CD8-positive, alpha-beta memory T cell (primary cell): ENCODE results near the gene TMTC1. TPM values are rescaled to one million over a fixed set of nuclear protein-coding genes. Genes with fewer than 3 reads are reported as not detected.

Experiments
- CTCF ChIA-PET: fragments of 350-600 bp; sonication (Branson Sonifier 250); formaldehyde crosslinking; loops from one replicate; lab custom pipeline; 2021; ENCODE audit warnings: antibody characterized with exemption; lab: Charles Lee
- POLR2A ChIA-PET: fragments of 350-600 bp; sonication (Branson Sonifier 250); formaldehyde crosslinking; loops from one replicate; lab custom pipeline; 2021; ENCODE audit warnings: antibody characterized with exemption; lab: Charles Lee
- DNase-seq, 5 donors: peaks; one replicate each; pipeline versions ENCODE4 v3.0.0 to v3.0.0-alpha.2; 2020 to 2022; ENCODE audit warnings: mixed read lengths in 1 of 5
- H3K27ac ChIP-seq: one replicate; pipeline ENCODE4 v1.7.0; 2013; ENCODE audit warnings: low read depth, mild to moderate bottlenecking, low read length, moderate library complexity
- H3K27me3 ChIP-seq: 2 replicates; pipeline ENCODE4 v1.7.0; 2013; ENCODE audit warnings: low read length, mild to moderate bottlenecking; ENCODE audit not compliant: insufficient read depth, poor library complexity, severe bottlenecking
- H3K36me3 ChIP-seq: 2 replicates; pipeline ENCODE4 v1.7.0; 2013; ENCODE audit warnings: mild to moderate bottlenecking, low read length, moderate library complexity; ENCODE audit not compliant: insufficient read depth
- H3K4me1 ChIP-seq: 2 replicates; pipeline ENCODE4 v1.7.0; 2013; ENCODE audit warnings: mild to moderate bottlenecking, low read length, moderate library complexity; ENCODE audit not compliant: insufficient read depth
- H3K4me3 ChIP-seq: 2 replicates; pipeline ENCODE4 v1.7.0; 2013; ENCODE audit warnings: mild to moderate bottlenecking, low read length
- H3K9me3 ChIP-seq: 2 replicates; pipeline ENCODE4 v1.7.0; 2013; ENCODE audit warnings: mild to moderate bottlenecking, low read length
- H3K27ac Mint-ChIP-seq, 8 donors: one replicate each; pipeline ENCODE4 v1.8.0; 2020 to 2021; ENCODE audit warnings: mixed read lengths in 8 of 8, mild to moderate bottlenecking in 6 of 8, inconsistent platforms in 3 of 8, moderate library complexity in 3 of 8
- H3K27me3 Mint-ChIP-seq, 2 donors: one replicate each; pipeline ENCODE4 v1.8.0; 2020 to 2021; ENCODE audit warnings: mixed read lengths in 2 of 2, mild to moderate bottlenecking in 1 of 2, moderate library complexity in 1 of 2
- H3K36me3 Mint-ChIP-seq, 3 donors: one replicate each; pipeline ENCODE4 v1.8.0; 2020 to 2021; ENCODE audit warnings: mixed read lengths in 3 of 3, inconsistent platforms in 1 of 3, mild to moderate bottlenecking in 1 of 3
- H3K4me1 Mint-ChIP-seq, 3 donors: one replicate each; pipeline ENCODE4 v1.8.0; 2020 to 2021; ENCODE audit warnings: mixed read lengths in 3 of 3, inconsistent platforms in 1 of 3, mild to moderate bottlenecking in 1 of 3
- H3K4me3 Mint-ChIP-seq, 7 donors: one replicate each; pipeline ENCODE4 v1.8.0; 2020 to 2021; ENCODE audit warnings: mixed read lengths in 7 of 7, mild to moderate bottlenecking in 6 of 7, moderate library complexity in 4 of 7, inconsistent platforms in 2 of 7
- H3K9me3 Mint-ChIP-seq, 5 donors: one replicate each; pipeline ENCODE4 v1.8.0; 2020 to 2022; ENCODE audit warnings: mixed read lengths in 5 of 5, mild to moderate bottlenecking in 3 of 5, moderate library complexity in 2 of 5, inconsistent platforms in 1 of 5
- polyA plus RNA-seq: library from polyadenylated mRNA; unstranded; fragments of 300-500 nt; fragmentation: Illumina TruSeq; gene quantifications from one replicate; pipeline ENCODE4 v1.2.3, GENCODE V29; 2021
- total RNA-seq, 2 experiments: library from RNA; stranded (reverse); gene quantifications; one replicate each; pipeline ENCODE4 v1.2.3, GENCODE V29; 2021

TMTC1 gene
- total and polyA plus RNA-seq, 3 experiments from 2014 or later, result not detected

DNA sequence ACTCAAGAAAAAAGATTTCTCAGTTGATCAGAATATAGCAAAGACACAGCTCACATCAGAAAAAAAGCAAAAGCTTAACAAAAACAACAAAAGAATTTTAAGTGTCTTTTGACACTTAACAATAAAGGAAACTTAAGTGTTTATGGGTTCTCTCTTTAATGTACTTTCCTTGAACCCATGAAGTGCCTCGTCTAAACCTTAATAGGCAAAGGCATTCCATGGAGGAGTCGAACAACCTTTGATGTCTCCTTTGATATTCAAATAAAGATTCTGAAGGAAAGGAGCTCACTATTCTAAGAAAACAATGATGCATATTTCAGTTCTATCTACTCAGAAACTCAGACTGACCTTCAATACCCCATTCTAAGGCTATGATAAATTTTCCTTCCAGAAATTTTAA lies 116.7 kb downstream of the TMTC1 start:
- no peak for DNase-seq
- CTCF ChIA-PET, result no interaction called here
- Mint-ChIP-seq H3K9me3 (peaks cover 0 to 2% (median 1%) of the 10 kb centered on the region in 5 donors), H3K27me3 (peaks cover 3% of the 10 kb centered on the region in 2 donors), H3K36me3 (no peaks in the 10 kb centered on the region), H3K4me1 (no peaks in the 10 kb centered on the region), H3K4me3 (no peak overlapping the region), H3K27ac (no peak overlapping the region)
- Histone ChIP-seq H3K9me3 (no peaks in the 10 kb centered on the region), H3K27me3 (no peaks in the 10 kb centered on the region), H3K36me3 (no peaks in the 10 kb centered on the region), H3K4me1 (no peaks in the 10 kb centered on the region), H3K4me3 (no peak overlapping the region), H3K27ac (no peak overlapping the region)
- POLR2A ChIA-PET, result no interaction called here

DNA sequence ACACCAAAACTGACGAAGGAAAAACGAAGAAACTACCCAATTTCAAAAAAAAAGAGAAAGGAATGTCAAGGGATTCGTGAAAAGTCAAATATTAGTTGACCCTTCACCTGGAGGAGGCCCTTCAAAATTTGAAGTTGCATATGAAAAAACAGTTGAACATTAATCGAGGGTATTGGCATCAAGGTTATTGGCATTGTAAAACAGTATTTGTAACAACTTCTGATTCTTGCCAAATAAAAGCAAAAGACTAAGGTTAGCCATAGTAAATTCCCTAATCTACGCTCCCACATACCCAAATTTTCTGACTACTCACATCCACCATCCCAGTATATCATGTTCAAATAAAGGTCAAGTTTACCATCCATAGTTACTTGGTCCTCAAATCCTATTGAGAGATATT lies 118.6 kb downstream of the TMTC1 start:
- H3K36me3 ChIP-seq, result no peaks in the 10 kb centered on the region
- ChIA-PET POLR2A (no interaction called here), CTCF (no interaction called here)
- Mint-ChIP-seq H3K4me3 (no peak overlapping the region), H3K36me3 (no peaks in the 10 kb centered on the region), H3K27ac (peak overlapping the region in 1 of 8 donors; percentile 21), H3K27me3 (peaks cover 0 to 3% of the 10 kb centered on the region in 2 donors), H3K9me3 (peaks cover 0 to 2% (median 1%) of the 10 kb centered on the region in 5 donors), H3K4me1 (no peaks in the 10 kb centered on the region)
- H3K27me3 ChIP-seq, result no peaks in the 10 kb centered on the region
- no peak overlapping the region for H3K4me3 ChIP-seq
- no peaks in the 10 kb centered on the region for H3K9me3 ChIP-seq
- no peak for DNase-seq
- H3K27ac ChIP-seq, result no peak overlapping the region
- H3K4me1 ChIP-seq, result no peaks in the 10 kb centered on the region

DNA sequence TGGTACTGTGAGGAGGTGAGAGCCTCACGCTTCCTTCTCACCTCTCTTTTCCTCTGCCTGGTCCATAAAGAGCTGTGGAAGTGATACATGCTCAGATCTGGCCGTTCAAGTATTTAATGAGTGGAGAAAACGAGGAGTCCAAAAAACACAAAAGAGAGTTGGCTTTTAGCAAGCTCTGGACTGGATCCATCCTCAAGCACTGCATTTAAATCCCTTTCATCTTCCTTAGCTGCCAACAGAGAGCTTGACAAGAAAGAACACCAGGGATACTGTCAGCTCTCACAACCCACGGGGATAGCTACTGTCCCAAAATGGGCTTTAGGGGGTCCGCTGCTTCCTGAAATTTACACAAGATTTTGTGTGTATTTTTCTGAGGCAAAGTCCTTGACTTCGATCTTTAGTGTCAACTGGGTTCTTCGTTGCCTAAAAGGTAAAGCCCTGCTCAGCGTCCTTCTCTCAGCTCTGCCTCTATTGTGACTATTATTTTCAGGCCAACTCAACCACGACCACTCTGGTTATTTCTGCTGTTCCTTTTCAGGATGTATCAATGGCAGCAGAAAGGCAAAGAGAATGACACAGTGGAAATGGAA lies 120.9 kb downstream of the TMTC1 start:
- CTCF ChIA-PET, result no interaction called here
- H3K27ac ChIP-seq, result no peak overlapping the region

DNA sequence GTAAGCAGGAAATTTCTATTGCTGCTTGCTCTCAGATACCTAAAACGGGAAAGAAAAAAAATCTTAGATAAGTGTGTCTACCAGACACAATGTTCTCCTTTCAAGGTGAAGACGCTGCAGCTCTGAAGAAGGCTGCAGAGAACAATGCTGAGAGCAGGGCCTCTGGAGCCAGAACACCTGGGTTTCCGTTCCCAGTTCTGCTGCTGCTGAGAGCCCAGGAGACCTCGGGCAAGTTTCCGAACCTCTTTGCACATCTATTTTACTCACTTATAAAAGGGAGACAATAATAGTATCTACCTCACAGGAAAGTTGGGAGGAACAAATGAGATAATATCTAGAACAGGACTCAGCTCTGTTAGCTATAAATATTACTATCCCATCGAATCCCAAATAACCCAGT lies 122.9 kb downstream of the TMTC1 start:
- POLR2A ChIA-PET, result no interaction called here
- no peak overlapping the region for H3K4me3 ChIP-seq
- H3K27ac ChIP-seq, result no peak overlapping the region
- H3K27me3 Mint-ChIP-seq, result peaks cover 2 to 6% of the 10 kb centered on the region in 2 donors
- H3K27me3 ChIP-seq, result no peaks in the 10 kb centered on the region
- H3K36me3 ChIP-seq, result no peaks in the 10 kb centered on the region
- H3K4me1 Mint-ChIP-seq, result no peaks in the 10 kb centered on the region
- H3K9me3 Mint-ChIP-seq, result peaks cover 0 to 2% (median 1%) of the 10 kb centered on the region in 5 donors
- H3K4me3 Mint-ChIP-seq, result no peak overlapping the region
- DNase-seq, result no peak
- H3K4me1 ChIP-seq, result no peaks in the 10 kb centered on the region
- no peaks in the 10 kb centered on the region for H3K9me3 ChIP-seq
- no peaks in the 10 kb centered on the region for H3K36me3 Mint-ChIP-seq
- no peak overlapping the region for H3K27ac Mint-ChIP-seq
- CTCF ChIA-PET, result no interaction called here

More for the DNA sequence above, 120.9 kb downstream of the TMTC1 start:
- peaks cover 0 to 2% (median 1%) of the 10 kb centered on the region in 5 donors for H3K9me3 Mint-ChIP-seq
- no peak for DNase-seq
- H3K4me1 Mint-ChIP-seq, result no peaks in the 10 kb centered on the region
- H3K27me3 Mint-ChIP-seq, result peaks cover 0 to 3% of the 10 kb centered on the region in 2 donors
- Histone ChIP-seq H3K4me1 (no peaks in the 10 kb centered on the region), H3K4me3 (no peak overlapping the region), H3K36me3 (no peaks in the 10 kb centered on the region), H3K27me3 (no peaks in the 10 kb centered on the region), H3K9me3 (no peaks in the 10 kb centered on the region)
- H3K36me3 Mint-ChIP-seq, result no peaks in the 10 kb centered on the region
- no peak overlapping the region for H3K4me3 Mint-ChIP-seq
- POLR2A ChIA-PET, result no interaction called here
- H3K27ac Mint-ChIP-seq, result no peak overlapping the region

DNA sequence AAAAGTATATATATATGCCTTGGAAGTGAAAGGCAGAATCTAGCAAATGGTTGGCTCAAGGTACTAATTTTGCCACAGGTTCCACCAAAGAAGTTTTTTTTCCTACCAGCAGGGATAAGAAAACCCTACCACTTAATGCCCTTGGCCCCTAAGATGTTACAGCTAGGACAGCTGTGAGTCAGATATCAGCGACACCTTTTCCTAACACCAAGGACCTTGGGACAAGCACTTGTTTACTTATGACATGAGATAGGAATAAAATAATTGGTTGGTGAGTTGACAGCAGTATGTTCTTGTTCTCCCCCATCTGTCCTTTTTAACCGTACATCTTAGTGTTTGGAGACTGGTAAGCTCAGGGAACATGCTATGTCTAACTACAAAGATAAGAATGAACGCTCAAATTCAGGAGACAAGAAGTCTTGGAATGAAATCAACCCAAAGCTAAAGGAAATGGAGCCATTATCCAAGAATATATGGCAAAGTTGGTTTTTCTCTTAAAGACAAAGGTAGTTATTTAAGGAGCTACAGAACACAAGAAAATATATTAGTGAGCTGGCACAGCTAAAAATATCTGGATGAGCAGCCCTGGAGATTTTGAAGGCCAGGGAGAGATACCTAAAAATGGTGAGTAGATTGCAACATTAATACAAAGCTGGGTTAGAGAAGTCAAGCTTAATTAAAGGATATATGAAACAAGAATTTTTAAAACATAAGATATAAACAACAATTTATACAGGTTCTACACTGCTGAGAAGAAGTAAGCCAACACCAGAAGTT lies 126.8 kb downstream of the TMTC1 start:
- no peaks in the 10 kb centered on the region for H3K9me3 Mint-ChIP-seq
- peaks cover 3 to 4% of the 10 kb centered on the region in 2 donors for H3K27me3 Mint-ChIP-seq
- H3K27ac Mint-ChIP-seq, result no peak overlapping the region
- no peak for DNase-seq
- Histone ChIP-seq H3K4me3 (no peak overlapping the region), H3K27ac (no peak overlapping the region), H3K27me3 (no peaks in the 10 kb centered on the region), H3K4me1 (no peaks in the 10 kb centered on the region), H3K36me3 (no peaks in the 10 kb centered on the region), H3K9me3 (no peaks in the 10 kb centered on the region)
- H3K36me3 Mint-ChIP-seq, result no peaks in the 10 kb centered on the region
- POLR2A ChIA-PET, result no interaction called here
- CTCF ChIA-PET, result no interaction called here
- H3K4me1 Mint-ChIP-seq, result no peaks in the 10 kb centered on the region
- H3K4me3 Mint-ChIP-seq, result no peak overlapping the region

DNA sequence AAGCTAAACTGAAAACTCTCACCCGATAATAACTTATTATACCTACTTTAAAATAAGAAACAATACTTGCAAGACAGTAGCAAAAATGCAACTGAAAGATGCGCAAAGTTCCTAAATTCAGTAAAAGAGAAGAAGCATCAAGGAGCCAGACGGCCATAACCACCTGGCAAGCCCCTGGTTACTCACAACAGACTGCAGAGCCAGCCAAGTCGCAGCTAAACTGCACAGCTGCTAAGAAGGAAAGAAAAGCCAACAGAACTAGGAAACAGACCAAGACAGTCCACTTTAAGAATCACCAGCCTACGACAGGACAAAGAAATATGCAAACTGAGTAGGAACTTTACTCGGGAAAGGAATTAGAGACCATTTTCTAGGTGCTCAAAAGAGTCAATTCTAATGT lies 127.9 kb downstream of the TMTC1 start:
- H3K27me3 Mint-ChIP-seq, result peaks cover 3 to 6% of the 10 kb centered on the region in 2 donors
- no peaks in the 10 kb centered on the region for H3K36me3 ChIP-seq
- no peaks in the 10 kb centered on the region for H3K36me3 Mint-ChIP-seq
- no peak overlapping the region for H3K4me3 ChIP-seq
- no peaks in the 10 kb centered on the region for H3K4me1 ChIP-seq
- no peaks in the 10 kb centered on the region for H3K4me1 Mint-ChIP-seq
- no peak overlapping the region for H3K27ac Mint-ChIP-seq
- no peak overlapping the region for H3K27ac ChIP-seq
- H3K4me3 Mint-ChIP-seq, result no peak overlapping the region
- DNase-seq, result no peak
- no peaks in the 10 kb centered on the region for H3K9me3 Mint-ChIP-seq
- no peaks in the 10 kb centered on the region for H3K9me3 ChIP-seq
- ChIA-PET POLR2A (no interaction called here), CTCF (no interaction called here)
- no peaks in the 10 kb centered on the region for H3K27me3 ChIP-seq

DNA sequence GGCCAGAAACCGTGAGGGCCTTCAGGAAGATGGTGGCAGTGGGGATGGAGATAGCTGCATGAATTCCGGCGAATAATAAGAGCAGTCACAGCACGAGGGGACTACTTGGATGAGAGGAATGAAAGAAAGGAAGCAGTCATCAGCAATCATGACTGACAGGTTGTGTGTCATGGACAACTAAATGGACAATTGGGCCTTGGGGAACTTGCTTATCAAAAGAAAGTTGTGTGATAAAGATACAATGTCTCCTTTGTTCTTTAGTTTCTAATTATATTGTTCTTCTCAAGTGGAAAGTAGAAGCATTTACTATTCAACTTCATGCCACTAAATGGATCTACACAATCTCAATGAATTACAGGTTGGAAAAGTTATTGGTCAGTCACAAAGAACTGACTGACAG lies 130.5 kb downstream of the TMTC1 start:
- CTCF ChIA-PET, result no interaction called here
- Mint-ChIP-seq H3K4me1 (no peaks in the 10 kb centered on the region), H3K27ac (no peak overlapping the region), H3K9me3 (peaks cover 0 to 1% (median 0%) of the 10 kb centered on the region in 5 donors), H3K4me3 (no peak overlapping the region), H3K36me3 (no peaks in the 10 kb centered on the region), H3K27me3 (peaks cover 3 to 6% of the 10 kb centered on the region in 2 donors)
- DNase-seq, result no peak
- POLR2A ChIA-PET, result no interaction called here
- Histone ChIP-seq H3K9me3 (no peaks in the 10 kb centered on the region), H3K27ac (no peak overlapping the region), H3K36me3 (no peaks in the 10 kb centered on the region), H3K27me3 (no peaks in the 10 kb centered on the region), H3K4me1 (no peaks in the 10 kb centered on the region), H3K4me3 (no peak overlapping the region)

DNA sequence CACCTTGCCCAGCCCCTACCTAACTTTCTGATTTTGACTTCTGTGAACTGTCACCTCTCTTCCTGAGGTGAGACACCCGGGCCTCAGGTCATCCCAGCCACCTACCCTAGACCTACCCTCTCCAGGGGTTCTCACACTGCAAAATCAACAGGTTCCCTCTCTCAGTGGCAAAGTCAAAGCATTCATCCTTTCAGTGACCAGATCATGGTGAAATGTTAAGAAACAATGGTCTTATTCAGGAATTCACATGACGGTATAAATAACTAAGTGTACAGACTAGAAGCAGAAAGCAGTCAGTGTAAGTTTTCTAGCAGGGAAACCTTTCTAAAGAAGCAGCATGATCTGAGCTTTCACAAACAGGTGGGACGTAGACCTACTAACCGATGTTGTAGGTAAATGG lies 133.4 kb downstream of the TMTC1 start:
- CTCF ChIA-PET, result no interaction called here
- peaks cover 0 to 1% (median 0%) of the 10 kb centered on the region in 5 donors for H3K9me3 Mint-ChIP-seq
- POLR2A ChIA-PET, result no interaction called here

More for the DNA sequence above, 133.4 kb downstream of the TMTC1 start:
- Mint-ChIP-seq H3K4me3 (no peak overlapping the region), H3K36me3 (no peaks in the 10 kb centered on the region), H3K27me3 (peaks cover 0 to 2% of the 10 kb centered on the region in 2 donors), H3K4me1 (no peaks in the 10 kb centered on the region), H3K27ac (no peak overlapping the region)
- H3K4me3 ChIP-seq, result no peak overlapping the region
- DNase-seq, result no peak
- H3K27me3 ChIP-seq, result no peaks in the 10 kb centered on the region
- H3K36me3 ChIP-seq, result no peaks in the 10 kb centered on the region
- no peaks in the 10 kb centered on the region for H3K9me3 ChIP-seq
- no peaks in the 10 kb centered on the region for H3K4me1 ChIP-seq
- H3K27ac ChIP-seq, result no peak overlapping the region
